DMS79 treated with DMSO at 0.1 percent for 48 hours (cell line): Measurements from ENCODE around the gene PRAC2.

Experiments
- DNase-seq: peaks from one replicate; lab custom pipeline; 2025; lab: John Stamatoyannopoulos, UW

PRAC2 gene

DNA sequence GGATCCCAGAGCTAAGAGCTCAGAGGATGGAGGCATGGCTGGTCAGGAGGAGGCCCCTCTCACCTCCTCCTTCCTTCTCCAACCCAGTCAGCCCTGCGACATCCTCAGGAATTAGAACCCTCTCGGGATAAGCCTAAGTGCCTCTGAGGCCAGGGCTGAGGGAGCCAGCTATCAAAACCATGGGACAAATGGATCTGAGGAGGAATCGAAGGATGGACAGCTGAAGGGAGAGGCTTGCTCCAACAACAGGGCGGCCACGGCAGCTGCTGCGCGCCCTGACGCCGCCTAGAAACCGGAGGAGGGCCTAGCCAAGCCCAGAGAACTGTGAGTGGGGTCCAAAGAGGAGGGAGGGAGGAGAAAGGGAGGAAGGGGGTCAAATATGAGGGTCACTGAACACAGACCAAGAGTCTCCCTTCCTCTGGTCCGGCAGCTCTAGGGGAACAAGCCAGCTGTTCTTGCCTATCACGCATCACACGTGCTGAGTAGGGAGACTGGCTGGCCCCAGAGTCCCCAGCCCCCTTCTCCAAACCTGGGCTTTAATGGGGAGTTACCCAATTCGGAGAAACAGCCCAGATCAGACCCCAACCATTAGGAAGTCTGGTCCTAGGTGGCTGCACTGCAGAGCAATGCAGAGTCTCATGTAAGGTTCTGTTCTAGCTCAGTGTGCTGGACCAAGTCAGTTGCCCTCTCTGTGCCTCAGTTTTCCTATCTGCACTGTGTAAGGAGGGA lies 11.5 kb downstream of the PRAC2 start:
- DNase-seq = peak; percentile 40

DNA sequence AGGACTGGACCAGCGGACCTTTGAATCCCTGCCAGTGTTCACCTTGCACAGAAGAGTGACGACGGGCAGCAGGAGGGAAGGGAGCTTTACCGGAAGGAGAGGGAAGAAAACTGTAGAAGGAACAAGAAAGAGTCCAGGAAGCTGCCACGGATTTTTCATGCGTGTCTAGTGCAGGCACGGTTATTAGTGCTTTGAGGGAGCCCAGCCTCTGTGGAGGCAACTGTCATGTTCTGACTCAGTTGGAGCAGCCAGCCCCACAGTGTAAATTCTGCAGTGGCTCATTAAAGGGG lies 12.0 kb downstream of the PRAC2 start:
- DNase-seq = no peak

DNA sequence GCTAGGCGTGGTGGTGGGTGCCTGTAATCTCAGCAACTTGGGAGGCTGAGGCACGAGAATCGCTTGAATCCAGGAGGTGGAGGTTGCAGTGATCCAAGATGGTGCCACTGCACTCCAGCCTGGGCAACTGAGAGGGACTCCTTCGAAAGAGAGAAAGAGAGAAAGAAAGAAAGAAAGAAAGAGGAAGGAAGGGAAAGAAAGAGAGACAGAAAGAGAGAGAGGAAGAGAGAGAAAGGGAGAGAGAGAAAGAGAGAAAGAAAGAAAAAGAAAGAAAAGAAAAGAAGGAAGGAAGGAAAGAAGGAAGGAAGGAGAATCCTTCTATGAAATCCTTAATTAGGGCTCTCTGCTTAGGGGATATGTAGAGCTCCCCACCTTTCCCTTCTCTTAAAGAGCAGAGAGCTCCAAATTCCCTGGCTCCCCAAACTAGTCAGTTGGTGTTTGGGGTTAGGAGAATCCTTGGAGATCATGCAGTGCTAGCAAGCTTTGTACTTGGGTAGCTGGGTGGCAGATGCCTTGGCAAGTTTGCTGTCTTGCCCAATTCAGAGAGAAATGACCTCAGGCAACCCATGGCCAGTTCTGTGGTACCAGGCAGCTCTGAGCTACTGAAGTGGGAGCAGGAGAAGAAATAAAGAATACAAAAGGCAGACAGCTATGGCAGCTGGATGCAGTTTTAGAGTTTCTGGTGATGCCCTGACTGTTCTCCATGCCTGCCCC lies 14.5 kb downstream of the PRAC2 start:
- DNase-seq = no peak

DNA sequence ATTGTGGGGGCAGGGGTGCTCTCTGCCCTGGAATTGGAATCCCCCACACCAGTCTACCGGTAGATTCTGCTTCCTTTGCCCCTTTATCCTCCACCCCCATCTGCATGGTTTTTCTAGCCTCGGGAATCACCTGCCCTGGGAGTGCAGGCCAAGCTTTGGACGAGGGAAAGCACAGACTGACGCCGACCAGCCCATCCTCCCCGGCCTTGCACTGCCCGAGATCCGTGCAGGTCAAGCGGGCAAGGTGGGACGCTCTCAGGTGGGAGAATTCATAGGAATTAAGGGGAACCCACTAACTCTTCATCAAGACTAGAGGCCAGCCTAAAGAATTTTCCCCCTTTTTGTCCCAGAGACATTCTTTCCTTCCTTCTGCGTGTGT lies 15.4 kb downstream of the PRAC2 start:
- no peak for DNase-seq

DNA sequence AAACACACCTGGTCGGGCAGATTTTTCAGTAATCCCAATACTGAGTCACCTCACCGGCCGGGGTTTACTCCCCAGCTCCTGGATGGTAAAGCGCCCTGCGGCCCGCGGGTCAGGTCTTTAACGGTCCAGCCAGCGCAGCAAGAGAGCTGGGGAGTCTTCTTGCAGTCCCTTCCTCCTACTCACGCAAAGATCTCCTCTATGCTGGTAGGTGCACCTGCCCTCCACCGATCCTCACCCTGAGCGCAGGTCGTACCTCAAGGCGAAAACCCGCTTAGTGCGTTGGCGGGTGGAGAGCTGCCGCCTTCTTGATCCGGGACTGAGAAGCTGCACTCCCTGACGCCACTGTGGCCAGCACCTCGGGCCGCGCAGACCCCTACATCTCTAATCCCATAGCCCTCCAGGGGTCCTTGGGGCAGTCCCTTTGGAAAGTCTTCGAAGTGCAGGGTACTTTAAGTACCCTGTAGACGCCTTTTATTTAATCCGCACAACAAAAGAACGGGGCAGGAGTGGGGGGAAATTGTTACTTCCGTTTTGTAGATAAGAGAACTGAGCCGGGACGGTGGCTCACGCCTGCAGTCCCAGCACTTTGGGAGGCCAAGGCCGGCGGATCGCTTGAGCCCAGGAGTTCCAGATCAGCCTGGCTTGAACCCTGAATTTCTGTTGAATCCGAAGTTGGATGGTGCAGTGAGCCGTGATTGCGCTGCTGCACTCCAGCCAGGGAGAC lies 16.0 kb downstream of the PRAC2 start:
- no peak for DNase-seq

DNA sequence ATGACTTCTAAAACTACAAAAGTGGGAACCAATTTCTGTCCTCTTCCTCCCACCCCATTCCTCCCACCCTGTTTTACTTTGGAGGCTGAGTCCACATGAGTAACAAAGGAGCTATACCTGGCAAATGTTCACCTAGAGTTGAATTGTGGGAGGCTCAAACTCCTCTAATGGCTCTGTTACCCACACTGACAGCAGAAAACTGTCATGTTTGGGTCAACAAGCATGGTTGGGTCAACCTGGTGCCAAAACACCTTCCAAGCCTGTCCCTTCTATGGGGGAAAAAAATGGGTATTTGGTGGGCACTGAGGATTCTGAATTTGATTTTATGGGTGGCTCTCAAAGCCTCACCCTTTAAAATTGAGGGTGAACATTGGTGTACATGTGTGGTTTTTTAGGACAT lies 17.6 kb downstream of the PRAC2 start:
- DNase-seq = no peak

DNA sequence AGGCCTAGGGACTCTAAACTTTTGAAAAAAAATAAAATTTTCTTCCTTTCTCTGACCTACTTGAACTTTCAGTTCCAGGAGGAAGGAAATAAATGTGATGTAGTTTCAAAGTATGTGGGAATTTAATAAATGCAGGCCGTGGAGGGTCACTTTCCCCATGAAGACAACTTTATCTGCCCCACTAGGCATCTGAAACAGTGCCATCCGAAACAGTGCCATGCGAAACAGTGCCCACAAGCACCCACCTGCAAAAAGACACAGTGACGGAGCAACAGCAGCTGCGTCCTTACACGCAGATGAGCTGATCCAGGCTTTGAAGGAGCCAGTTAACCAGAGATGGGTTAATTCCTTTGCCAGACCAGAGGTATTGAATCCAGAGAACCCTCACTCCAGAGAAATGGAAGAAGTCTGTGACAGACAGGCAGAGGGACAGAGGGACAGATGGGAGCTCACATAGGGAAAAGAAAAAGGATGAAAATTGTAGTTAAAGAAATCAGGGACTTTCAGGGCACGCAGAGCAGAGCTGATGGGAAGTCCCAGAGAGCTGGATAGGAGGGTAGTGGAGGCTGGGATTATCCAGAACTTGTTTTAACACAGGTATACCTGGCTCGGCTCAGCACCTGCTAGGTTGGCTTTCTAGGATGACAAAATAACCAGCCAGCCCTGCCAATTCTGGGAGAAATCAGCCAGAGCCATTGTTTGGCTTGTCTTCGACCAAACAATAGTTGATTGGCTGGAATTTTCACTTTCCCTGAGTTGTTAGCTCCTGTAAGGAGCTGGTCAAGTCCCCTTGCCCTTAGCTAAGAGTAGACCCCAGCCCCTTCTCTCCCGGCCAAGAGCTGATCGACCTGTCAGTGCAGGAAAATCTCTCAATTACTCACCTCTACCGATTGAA lies 22.6 kb downstream of the PRAC2 start:
- DNase-seq = peak; percentile 16

DNA sequence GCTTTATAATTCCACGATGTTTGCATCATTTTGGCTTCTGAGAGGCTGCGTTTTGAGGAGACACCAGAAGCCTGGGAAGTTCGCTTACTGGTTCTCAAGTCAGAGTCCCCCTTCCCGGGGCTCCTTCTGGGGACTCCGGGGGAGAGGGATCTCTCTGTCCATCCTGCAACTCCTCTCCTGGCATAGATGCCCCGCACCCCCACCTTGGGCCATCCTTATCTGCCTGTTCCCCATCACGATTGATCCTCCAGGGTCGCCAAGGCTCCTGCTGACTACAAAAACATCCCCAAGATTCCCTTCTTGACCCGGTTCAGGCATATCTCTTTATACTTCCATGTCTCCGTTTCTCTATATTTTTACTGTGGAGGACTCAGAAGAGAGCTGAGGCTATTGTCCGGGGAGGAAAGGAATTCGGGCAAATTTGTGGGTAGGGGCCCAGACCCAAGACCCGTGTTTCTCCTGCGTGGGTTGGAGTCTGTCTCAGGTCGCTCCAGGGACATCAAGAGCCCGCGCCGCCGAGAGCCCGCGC lies 24.0 kb downstream of the PRAC2 start:
- DNase-seq = no peak

DNA sequence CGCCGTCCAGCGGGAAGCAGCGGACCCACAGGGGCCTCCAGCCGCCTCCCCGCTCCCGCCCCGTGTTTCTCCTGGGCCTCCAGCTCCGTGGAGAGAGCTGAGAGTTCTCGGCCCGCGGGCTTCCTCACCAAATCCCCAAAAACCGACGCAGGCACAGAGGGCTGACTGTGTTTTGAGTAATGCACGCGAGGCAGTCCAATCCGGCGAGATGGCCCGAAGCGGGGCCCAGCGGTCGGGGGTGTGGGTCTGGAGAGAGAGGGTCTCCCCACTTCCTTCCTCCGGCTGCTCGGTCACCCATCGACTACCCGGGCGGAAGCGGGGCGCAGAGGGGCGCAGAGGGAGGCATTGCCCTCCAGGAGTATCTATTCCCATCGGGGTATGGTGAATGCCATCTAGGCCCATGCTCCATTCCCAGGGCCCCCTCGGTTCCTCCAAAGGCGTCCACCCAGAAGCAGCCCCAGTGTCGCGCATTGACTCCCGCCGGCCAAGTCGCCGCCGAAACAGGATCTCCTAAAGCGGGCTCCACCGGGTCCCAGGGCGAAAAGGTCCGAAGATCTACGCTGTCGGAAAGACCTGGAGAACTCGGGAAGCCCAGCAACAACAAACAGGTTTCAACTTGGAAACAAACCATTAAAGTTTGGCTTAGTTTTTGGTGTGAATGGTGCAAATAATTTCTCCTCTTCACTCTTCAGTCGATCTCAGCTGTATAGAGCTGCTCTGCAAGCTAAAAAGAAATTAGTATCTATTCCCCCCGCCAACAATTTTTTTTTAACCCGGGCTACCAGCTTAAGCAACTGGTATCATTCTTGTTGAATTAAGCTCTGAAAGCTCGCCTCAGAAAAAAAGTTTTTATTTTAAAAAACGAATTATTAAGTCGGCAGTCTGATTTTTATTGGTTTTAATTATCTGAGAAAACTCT lies 24.7 kb downstream of the PRAC2 start:
- DNase-seq = no peak

DNA sequence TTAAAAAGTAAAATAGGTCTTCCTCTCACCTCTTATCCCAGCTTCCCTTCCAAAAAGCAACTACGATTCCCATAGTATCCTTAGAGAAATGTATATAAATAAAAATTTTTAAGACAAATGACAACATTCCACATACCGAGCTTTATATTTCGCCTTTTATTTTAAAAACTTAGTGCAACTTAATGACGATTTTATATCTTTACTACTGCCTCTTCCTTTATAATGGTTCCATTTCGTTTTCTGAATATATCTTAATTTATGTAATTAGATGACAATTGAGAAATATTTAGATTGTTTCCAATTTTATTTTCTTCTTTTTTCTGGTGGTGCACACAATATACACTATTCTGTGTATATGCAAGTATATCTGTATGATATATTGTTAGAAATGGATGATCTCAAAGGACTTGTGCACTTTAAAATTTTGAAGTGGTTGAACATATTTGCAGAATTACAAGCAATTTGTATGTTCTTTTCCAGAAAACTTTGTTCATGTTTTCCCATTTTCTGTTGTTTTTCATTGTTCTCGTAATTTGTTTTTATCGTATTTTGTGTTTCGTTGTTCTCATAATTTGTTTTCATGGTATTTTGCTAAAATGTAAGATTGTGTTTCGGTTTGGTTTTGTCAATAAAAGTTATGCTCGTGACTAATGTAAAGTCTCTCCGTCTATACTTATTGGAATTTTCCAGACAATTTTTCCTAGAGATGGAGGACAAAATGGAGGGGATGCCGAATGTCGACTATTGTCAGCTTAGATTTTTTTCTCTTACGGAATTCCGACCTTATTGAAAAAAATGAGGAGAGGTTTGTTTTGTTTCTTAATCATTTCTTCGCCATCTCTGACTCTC lies 26.0 kb downstream of the PRAC2 start:
- no peak for DNase-seq

DNA sequence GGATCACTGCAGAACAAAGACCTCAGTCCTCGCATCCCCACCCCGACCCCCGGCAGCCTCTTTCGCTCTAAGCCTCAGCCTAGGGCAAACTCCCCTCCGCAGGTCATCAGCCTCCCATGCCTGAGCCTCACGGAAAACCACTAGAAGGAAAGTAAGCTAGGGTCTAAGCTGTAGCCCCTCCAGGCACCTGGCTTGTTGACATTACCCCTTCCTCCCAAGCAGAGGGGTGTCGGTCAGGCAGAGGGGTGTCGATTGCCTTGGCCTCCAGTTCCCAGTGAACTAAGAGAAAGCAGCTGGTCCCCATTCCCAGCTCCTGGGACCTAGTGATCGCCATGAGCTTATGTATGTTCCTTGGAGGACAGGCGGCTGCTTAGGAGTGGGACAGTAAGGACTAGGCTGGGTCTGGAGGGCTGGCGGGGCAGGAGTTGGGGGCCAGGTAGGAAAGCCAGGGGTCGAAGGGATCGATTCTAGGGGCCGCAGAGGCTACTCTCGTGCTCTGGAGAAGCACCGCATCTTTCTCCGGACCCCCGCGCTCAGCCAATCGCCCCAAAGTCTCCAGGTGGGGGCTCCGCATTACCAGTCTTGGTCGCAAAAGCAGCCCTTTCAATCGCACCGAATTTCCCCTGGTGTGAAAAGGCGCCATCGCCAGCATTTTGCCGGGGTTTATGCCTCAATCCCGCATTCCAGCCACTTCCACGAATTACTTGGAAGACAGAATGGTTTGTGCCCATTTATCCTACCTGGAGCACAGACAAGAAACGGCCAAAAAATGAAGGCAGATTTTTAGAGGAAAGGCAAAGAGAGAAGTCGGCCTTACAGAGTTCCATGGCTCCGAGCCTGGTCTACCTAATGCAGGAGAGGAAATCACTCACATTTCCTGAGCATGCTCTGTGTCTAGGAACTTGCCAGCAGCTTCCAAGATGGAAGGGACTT lies 26.9 kb downstream of the PRAC2 start:
- no peak for DNase-seq

DNA sequence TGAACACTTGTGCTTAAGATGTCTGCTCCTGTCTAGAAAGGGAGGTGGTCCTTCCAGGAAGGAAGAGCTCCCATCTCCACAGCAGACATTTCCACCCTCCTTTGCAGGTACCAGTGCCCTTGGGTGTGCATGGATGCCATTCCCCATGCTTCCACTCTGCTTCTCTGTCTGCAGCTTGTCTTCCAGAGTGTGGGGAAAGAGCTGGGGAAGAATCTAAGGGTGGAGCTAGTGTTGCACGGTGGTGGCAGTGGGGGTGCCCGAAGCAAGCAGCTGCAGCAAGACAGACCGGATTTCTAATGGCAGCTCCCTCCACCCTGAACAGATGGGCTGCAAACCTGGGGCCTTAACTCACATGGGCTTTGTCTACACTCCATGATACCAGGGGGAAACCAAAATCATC lies 28.2 kb downstream of the PRAC2 start:
- DNase-seq = no peak

DNA sequence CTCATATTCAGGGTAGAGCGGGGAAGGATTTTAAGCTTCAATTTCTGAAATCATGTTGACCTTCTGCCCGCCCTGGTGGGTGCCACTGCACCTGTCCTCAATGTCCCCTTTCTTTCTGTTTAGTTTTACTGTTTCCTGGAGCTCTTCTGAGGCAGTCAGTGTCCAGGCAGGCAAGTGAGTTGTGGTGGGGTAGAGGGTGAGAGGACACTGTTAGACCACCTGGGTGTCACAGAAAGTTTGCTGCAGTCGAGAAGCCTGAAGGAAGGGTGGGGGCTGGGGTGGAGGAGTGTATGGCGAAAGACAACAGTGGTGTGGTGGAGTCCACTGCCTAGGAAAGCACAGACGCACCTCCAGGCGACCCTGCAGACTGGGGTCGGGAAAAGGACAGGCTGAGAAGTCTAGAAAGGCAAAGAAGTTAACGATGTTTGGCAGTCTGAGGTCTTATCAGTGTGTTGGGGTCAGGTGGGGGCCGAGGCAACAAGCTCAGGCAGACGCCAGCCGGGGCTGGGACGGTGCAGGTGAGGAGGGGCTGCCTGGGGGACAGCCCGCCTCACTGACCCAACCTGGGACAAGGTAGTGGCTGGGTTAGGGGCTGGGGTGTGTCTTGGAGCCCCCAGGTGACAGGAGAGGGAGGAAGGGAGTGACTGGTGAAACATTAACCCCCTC lies 28.9 kb downstream of the PRAC2 start:
- no peak for DNase-seq

DNA sequence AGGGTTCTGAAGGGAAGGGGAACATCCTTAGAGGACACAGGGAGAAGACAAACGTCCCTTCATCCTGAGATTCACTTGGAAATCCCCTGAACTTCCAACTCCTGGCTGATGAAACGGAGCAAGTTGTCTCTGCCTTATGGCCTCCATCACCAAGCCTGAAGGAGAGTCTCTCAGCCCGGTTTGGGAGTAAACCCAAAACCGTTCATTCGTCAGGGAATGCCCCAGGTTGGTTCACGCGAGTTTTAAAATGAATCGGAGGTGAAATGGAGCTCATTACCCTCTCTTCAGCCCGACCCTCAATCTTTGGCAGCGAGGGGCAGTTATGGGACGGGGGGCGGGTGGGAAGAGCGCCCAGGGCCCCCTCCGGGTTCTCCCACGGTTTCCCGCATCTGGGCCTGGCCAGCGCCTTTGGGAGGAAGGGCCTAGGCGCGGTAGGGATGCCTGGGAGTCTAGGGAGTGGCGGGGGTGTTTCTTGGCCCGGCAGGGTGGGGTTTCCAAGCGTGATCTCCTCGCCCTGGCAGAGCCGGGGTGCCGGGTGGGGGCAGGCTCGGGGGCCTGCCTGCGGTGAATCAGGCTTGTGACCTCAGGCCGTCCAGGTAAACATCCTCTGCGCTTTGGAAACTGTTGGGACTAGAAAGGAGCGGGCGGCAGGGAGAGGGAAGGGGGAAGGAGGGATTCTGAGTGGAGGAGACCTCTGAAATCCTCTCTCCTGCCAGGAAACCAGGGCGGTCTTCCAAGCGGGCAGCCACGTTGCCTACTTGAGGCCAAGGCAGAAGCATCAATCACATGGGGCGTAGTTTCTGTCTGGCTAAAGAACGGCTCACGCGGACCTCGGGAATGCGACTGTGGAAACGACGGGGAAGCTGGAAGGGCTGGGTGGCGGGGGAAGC lies 29.7 kb downstream of the PRAC2 start:
- no peak for DNase-seq

DNA sequence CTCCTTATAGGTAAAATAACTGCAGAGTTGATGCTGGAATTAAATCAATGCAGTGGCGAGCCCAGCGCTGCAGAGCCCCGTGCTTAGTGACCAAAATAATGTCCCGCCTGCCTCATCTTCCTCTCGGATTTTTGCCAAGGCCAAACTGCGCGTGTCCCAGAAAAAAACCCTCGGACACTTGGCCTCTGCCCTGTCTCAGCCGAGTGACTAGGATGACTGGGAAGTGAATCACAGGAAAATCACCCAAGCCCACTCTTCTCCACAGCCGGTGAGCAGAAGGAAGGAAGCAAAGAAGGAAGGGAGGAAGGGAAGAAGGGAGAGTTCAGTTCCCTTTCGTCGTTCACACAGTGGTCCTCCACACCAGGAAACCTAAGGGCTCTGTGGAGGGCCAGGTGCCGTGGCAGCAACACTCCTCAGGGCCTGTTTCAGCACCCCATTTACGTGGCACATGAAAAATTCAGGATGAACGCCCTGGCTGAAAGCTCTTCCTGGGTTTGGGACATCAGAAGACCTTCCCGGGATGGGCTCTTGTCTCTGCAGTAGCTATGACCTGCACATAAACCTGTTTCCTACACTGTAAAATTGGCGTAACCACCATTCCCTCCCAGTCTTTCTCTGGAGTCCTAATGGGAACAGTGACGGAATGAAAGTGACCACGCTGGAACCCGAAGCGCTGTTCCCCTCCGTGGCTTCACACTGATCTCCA lies 31.0 kb downstream of the PRAC2 start:
- DNase-seq = no peak

DNA sequence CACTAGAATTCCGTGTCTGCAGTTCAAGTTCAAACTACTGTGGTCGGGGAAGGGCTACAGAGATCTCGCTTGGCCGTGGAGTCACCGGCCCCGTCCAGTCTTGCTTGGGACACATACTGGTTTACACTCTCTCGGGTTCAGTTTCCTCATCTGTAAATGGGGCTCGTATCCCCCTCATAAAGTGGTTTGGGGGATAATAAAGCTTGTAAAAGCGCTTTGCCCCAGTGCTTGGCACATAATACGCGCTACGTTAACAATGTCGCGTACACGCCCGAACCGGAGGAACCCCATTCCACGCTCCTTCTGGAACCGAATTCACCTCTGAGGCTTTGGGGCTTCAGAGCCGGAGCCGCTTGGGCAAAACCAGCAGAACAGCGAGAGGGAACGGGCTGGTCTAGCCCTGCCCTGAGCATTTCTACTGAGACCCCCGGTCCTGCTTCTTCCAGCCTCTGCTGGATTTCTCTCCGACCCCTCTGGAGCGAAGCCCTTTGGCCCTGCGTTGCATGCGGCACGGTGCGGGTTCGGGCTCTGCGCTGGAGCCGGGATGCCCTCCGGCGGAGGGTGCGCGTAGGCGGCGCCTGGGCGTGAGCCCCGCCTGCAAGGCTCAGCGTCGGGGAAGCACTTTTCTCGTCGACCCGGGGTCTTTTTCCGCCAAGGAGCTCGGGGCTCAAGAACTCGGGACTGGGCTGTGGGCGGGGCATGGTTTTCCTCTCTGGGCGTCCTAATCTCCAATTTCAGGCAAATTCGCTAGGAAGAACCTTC lies 31.7 kb downstream of the PRAC2 start:
- no peak for DNase-seq
